Stimulated activated effector memory CD8-positive, alpha-beta T cell treated with anti-CD3 and anti-CD28 coated beads, Interleukin-12 subunit alpha, Interleukin-12 subunit beta, amount 100 ng/mL, for 72 hours (primary cell): Measurements from ENCODE around the gene PRSS2.
A peak's percentile ranks its signal among the peaks of the same experiment; 100 is the strongest.
"Not testable (repeated sequence)": the region's sequence is repeated elsewhere in the genome, so short reads cannot be mapped to it uniquely, and the experiment has no call there.

Source experiments
- ATAC-seq: fragments of 150-1000 bp; cut with Tn5 transposase; 2 replicates; pipeline ENCODE4 v1.10.0; 2021
- DNase-seq, 2 donors: peaks; one replicate each; pipeline ENCODE4 v3.0.0; 2021 to 2022; ENCODE audit warnings: low spot score in 2 of 2
- H3K27ac Mint-ChIP-seq: one replicate; pipeline ENCODE4 v1.8.0; 2022; ENCODE audit warnings: mild to moderate bottlenecking, mixed read lengths
- H3K36me3 Mint-ChIP-seq: one replicate; pipeline ENCODE4 v1.8.0; 2022; ENCODE audit warnings: mild to moderate bottlenecking, mixed read lengths
- H3K4me1 Mint-ChIP-seq: one replicate; pipeline ENCODE4 v1.8.0; 2022; ENCODE audit warnings: mixed read lengths
- H3K4me3 Mint-ChIP-seq: one replicate; pipeline ENCODE4 v1.8.0; 2022; ENCODE audit warnings: mild to moderate bottlenecking, mixed read lengths
- H3K9me3 Mint-ChIP-seq: one replicate; pipeline ENCODE4 v1.8.0; 2022; ENCODE audit warnings: mixed read lengths

The PRSS2 gene

DNA sequence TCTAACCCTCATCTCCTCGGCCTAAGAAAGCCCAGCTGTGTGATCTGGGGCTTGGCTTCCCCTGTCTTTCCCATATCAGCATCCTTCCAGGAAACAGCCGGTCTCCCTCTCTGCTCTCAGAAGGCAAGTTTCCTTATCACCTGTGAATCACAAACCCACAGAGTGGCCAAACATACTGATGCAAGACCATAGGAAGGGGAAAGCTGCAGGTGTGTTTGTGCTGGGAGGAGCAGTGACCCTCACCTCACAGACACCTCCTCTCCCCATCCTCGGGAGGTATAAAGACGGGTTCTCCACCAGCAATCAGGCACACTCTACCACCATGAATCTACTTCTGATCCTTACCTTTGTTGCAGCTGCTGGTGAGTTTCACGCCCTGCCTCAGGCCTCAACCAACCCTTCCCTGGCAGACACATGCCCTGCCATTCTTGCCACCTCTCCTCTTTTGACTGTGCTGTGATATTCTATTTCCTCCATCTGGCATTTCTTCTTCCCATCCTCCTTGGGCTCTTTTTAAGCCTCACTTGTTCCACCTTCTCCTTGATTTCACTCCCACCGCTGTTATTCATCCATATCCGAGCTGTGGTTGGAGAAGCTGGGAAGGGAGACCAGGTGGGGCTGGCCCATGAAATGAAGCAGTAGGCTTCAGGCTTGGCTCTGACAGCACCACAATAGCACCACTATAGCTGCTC, at the start of gene PRSS2:
Gene PRSS2 (plus strand): TSS at position 310 of the 692 bp plus-strand sequence. CDS start 13 bp downstream, at position 323.
- Mint-ChIP-seq H3K4me1 (peaks cover 11% of the 10 kb centered on the region), H3K9me3 (no peaks in the 10 kb centered on the region), H3K27ac (peak within 1 kb of the TSS; percentile 14), H3K36me3 (no peaks in the 10 kb centered on the region), H3K4me3 (peak within 1 kb of the TSS; percentile 27)
- DNase-seq (no peak), ATAC-seq (peak; percentile 65)

- DNase-seq (no peak), ATAC-seq (no peak)
- H3K36me3 Mint-ChIP-seq: no peaks in the 10 kb centered on the region
- H3K4me1 Mint-ChIP-seq: peaks cover 29% of the 10 kb centered on the region
- peak overlapping the region; percentile 61 for H3K4me3 Mint-ChIP-seq
- H3K9me3 Mint-ChIP-seq: no peaks in the 10 kb centered on the region
- H3K27ac Mint-ChIP-seq: peak overlapping the region; percentile 74
Measured at GRCh38 chr7:142720986-142721385, 49.8 kb upstream of the PRSS2 start.

GRCh38 chr7:142722248-142722794, 48.4 kb upstream of the PRSS2 start:
- Mint-ChIP-seq H3K4me1 (peaks cover 18% of the 10 kb centered on the region), H3K36me3 (no peaks in the 10 kb centered on the region), H3K27ac (peak overlapping the region; percentile 71), H3K9me3 (no peaks in the 10 kb centered on the region), H3K4me3 (peak overlapping the region; percentile 61)
- DNase-seq: no peak
- ATAC-seq: no peak

GRCh38 chr7:142733271-142733670, 37.5 kb upstream of the PRSS2 start:
- Mint-ChIP-seq H3K36me3 (no peaks in the 10 kb centered on the region), H3K9me3 (no peaks in the 10 kb centered on the region), H3K4me3 (no peak overlapping the region), H3K4me1 (no peaks in the 10 kb centered on the region), H3K27ac (no peak overlapping the region)
- no peak for DNase-seq
- no peak for ATAC-seq

DNA sequence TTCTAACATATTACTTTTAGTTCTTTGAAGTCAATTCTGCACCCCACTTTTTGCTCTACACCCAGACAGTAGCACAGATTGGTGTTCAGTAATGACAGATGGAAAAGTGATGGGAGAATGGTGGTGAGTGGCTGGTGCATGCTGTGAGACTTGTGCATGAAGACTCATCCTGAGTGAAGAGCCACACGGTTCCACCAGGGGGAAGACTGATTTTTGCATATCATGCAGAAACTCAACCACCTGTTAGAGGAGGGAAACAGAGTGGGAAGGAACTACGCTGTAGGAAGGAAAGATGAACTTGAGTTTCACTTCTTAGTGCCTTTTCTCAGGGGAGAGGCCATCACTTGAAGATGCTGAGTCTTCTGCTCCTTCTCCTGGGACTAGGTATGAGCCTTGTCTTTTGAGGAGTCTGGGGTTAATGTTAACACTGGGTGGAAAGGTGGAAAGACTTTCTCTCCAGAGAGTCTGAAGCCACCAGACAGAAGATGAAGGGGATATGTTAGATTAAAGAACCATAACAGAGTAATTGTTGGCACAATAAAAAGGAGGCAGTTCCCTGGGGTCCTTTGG, 30.8 kb upstream of the PRSS2 start:
- DNase-seq (no peak), ATAC-seq (no peak)
- peaks cover 8% of the 10 kb centered on the region for H3K4me1 Mint-ChIP-seq
- no peaks in the 10 kb centered on the region for H3K9me3 Mint-ChIP-seq
- H3K27ac Mint-ChIP-seq: no peak overlapping the region
- no peaks in the 10 kb centered on the region for H3K36me3 Mint-ChIP-seq
- H3K4me3 Mint-ChIP-seq: no peak overlapping the region

GRCh38 chr7:142740786-142741185, 30.0 kb upstream of the PRSS2 start:
- Mint-ChIP-seq H3K4me1 (peaks cover 8% of the 10 kb centered on the region), H3K4me3 (no peak overlapping the region)
- no peak for ATAC-seq

GRCh38 chr7:142741932-142742331, 28.8 kb upstream of the PRSS2 start:
- not testable (repeated sequence) for H3K4me3 Mint-ChIP-seq, H3K9me3 Mint-ChIP-seq, DNase-seq, H3K36me3 Mint-ChIP-seq, H3K27ac Mint-ChIP-seq, H3K4me1 Mint-ChIP-seq, ATAC-seq

More at GRCh38 chr7:142740786-142741185, 30.0 kb upstream of the PRSS2 start:
- Mint-ChIP-seq H3K27ac (no peak overlapping the region), H3K36me3 (no peaks in the 10 kb centered on the region), H3K9me3 (no peaks in the 10 kb centered on the region)
- DNase-seq: no peak

DNA sequence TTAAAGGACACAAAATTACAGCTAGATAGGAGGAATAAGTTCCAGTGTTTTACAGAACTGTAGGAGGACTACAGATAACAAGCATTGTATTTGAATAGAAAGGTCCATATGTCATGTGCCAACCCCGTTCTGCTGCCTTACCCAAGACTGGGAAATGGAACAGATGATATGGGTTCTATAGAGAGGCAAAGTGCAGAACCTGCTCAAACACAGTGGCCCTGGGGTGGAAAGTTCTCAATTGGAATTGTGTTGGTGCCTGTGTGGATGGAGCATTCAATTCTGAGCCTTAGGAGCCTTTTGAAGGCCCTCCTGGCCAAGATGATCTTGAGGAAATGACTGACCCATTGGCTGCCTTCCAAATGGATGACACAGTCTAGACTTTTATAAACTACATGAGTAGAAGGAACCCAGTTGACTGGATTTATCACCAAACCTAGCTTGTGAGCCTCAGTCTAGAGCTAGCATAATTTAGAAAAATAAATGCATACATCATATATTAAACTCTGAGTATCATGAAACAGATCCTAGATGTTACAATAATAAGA, 25.6 kb upstream of the PRSS2 start:
- Mint-ChIP-seq H3K4me3 (no peak overlapping the region), H3K9me3 (no peaks in the 10 kb centered on the region), H3K27ac (no peak overlapping the region), H3K36me3 (no peaks in the 10 kb centered on the region), H3K4me1 (no peaks in the 10 kb centered on the region)
- no peak for DNase-seq
- ATAC-seq: no peak

DNA sequence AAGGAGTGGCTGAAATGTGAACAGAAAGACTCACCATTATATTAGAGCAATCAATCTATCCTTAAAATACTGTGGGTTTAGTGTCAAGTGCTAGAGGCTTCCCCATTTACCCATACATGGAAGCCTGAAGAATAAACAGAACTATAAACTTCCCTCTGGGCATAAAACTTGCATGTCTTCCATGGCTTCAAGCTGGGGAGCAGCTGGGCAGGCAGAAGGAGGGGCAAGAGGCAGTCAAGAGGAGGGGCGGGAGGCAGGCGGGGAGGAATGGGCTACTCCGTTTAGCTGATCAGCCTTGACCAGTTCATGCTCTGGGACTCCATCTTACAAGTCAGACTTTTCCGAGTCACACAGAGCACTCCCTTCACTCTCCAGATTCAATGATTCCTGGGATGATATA, 25.0 kb upstream of the PRSS2 start:
- Mint-ChIP-seq H3K36me3 (no peaks in the 10 kb centered on the region), H3K4me3 (no peak overlapping the region), H3K27ac (peak overlapping the region; percentile 45), H3K9me3 (no peaks in the 10 kb centered on the region), H3K4me1 (no peaks in the 10 kb centered on the region)
- DNase-seq (no peak), ATAC-seq (no peak)

GRCh38 chr7:142746264-142746663, 24.5 kb upstream of the PRSS2 start:
- no peak overlapping the region for H3K4me3 Mint-ChIP-seq
- H3K27ac Mint-ChIP-seq: peak overlapping the region; percentile 45
- H3K4me1 Mint-ChIP-seq: no peaks in the 10 kb centered on the region
- no peaks in the 10 kb centered on the region for H3K36me3 Mint-ChIP-seq
- DNase-seq (no peak), ATAC-seq (no peak)
- H3K9me3 Mint-ChIP-seq: no peaks in the 10 kb centered on the region

GRCh38 chr7:142748410-142748809, 22.4 kb upstream of the PRSS2 start:
- not testable (repeated sequence) for H3K36me3 Mint-ChIP-seq, H3K4me1 Mint-ChIP-seq, ATAC-seq, DNase-seq, H3K9me3 Mint-ChIP-seq, H3K27ac Mint-ChIP-seq, H3K4me3 Mint-ChIP-seq

GRCh38 chr7:142749218-142749993, 21.4 kb upstream of the PRSS2 start, which contains the start of gene PRSS1:
TSS of gene PRSS1 (plus strand) at chr7:142749472. CDS start at chr7:142749485, 13 bp downstream.
- no peak for DNase-seq
- Mint-ChIP-seq H3K4me1 (no peaks in the 10 kb centered on the region), H3K4me3 (no peak within 1 kb of the TSS), H3K9me3 (no peaks in the 10 kb centered on the region), H3K27ac (peak within 1 kb of the TSS; percentile 60), H3K36me3 (no peaks in the 10 kb centered on the region)
- ATAC-seq: no peak

DNA sequence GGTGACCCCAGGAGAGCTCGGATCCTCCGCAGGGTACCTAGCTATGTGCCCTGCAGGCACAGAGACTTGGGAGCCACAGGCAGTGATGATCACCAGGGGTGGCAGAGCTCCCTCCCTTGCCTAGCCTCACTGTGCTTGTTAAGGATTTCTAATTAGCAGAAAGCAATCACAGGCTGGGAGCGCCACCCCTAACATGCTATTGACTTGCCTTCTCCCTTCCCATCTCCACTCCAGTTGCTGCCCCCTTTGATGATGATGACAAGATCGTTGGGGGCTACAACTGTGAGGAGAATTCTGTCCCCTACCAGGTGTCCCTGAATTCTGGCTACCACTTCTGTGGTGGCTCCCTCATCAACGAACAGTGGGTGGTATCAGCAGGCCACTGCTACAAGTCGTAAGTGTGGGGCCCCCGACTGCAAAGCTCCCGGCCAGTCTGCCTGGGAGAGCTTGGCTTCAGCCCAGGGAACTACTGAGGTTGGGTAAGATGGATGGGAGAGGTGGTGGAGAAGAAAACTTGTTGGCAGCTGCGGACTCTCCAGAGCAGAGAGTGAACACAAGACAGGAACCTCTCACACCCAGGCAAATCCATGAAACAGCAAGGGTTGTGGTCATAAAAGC, 20.3 kb upstream of the PRSS2 start:
- no peak for DNase-seq
- no peak overlapping the region for H3K27ac Mint-ChIP-seq
- no peaks in the 10 kb centered on the region for H3K36me3 Mint-ChIP-seq
- no peaks in the 10 kb centered on the region for H3K9me3 Mint-ChIP-seq
- H3K4me1 Mint-ChIP-seq: no peaks in the 10 kb centered on the region
- no peak overlapping the region for H3K4me3 Mint-ChIP-seq
- no peak for ATAC-seq

DNA sequence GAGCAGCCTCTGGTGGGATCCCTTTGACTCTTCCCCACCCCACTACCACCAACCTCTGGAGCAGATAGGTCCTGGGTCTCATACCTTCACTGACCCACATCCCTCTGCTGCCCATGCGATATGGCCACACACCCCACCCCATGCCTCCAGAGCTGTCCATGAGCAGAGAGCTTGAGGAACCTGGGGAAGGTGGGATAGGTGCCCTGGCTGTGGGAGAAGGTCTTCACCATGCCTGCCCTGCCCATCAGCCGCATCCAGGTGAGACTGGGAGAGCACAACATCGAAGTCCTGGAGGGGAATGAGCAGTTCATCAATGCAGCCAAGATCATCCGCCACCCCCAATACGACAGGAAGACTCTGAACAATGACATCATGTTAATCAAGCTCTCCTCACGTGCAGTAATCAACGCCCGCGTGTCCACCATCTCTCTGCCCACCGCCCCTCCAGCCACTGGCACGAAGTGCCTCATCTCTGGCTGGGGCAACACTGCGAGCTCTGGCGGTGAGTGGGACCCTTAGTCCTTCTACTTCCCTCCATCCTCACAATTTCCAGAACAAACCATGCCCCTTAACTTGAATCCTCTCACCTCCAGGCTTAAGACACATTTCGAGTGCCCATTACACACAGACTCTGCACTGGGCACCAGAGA, 19.1 kb upstream of the PRSS2 start:
- H3K27ac Mint-ChIP-seq, H3K36me3 Mint-ChIP-seq, H3K4me1 Mint-ChIP-seq, DNase-seq, H3K4me3 Mint-ChIP-seq, H3K9me3 Mint-ChIP-seq, ATAC-seq: not testable (repeated sequence)
